Activated CD4-positive, alpha-beta T cell treated with anti-CD3 and anti-CD28 coated beads, Interleukin-2, amount 50 U/mL, for 48 hours (primary cell): Measurements from ENCODE around the gene HEPACAM.

Source experiments
- DNase-seq, 2 experiments: peaks; one replicate each; pipeline ENCODE4 v3.0.0-alpha.2; 2020

The HEPACAM gene

GRCh38 chr11:124942466-124943253 lies 6.8 kb upstream of the HEPACAM start:
- no peak for DNase-seq

GRCh38 chr11:124941703-124942102 lies 5.9 kb upstream of the HEPACAM start:
- no peak for DNase-seq

GRCh38 chr11:124938970-124939369 lies 3.1 kb upstream of the HEPACAM start:
- DNase-seq: no peak

GRCh38 chr11:124938206-124938765 lies 2.4 kb upstream of the HEPACAM start:
- no peak for DNase-seq

GRCh38 chr11:124937336-124937935 lies 1.6 kb upstream of the HEPACAM start:
- no peak for DNase-seq

GRCh38 chr11:124934862-124935547 lies 842 bp downstream of the HEPACAM start:
- DNase-seq: no peak

- DNase-seq: no peak
Measured at GRCh38 chr11:124930799-124931198, 5.0 kb downstream of the HEPACAM start.

GRCh38 chr11:124928942-124929665 lies 6.7 kb downstream of the HEPACAM start:
- no peak for DNase-seq

- no peak for DNase-seq
Measured at GRCh38 chr11:124923296-124923695, 12.6 kb downstream of the HEPACAM start.

GRCh38 chr11:124922831-124923230 lies 13.0 kb downstream of the HEPACAM start:
- no peak for DNase-seq

- DNase-seq: peak; percentile 73 to 78
Measured at GRCh38 chr11:124920870-124921609, 14.8 kb downstream of the HEPACAM start.

GRCh38 chr11:124920356-124920755 lies 15.5 kb downstream of the HEPACAM start:
- DNase-seq: no peak

GRCh38 chr11:124919898-124920297 lies 15.9 kb downstream of the HEPACAM start:
- DNase-seq: no peak

GRCh38 chr11:124918950-124919349 lies 16.9 kb downstream of the HEPACAM start, which contains the start of gene HEPN1:
TSS of gene HEPN1 (plus strand) at chr11:124919250.
- DNase-seq: no peak

- DNase-seq: no peak
Measured at GRCh38 chr11:124917115-124917637, 18.7 kb downstream of the HEPACAM start.

GRCh38 chr11:124916370-124916710 lies 19.5 kb downstream of the HEPACAM start:
- no peak for DNase-seq

- no peak for DNase-seq
Measured at GRCh38 chr11:124915541-124916369, 20.1 kb downstream of the HEPACAM start.

- no peak for DNase-seq
Measured at GRCh38 chr11:124902616-124903015, 33.2 kb downstream of the HEPACAM start.

GRCh38 chr11:124900464-124900863 lies 35.4 kb downstream of the HEPACAM start:
- no peak for DNase-seq

GRCh38 chr11:124899383-124900145 lies 36.3 kb downstream of the HEPACAM start:
- no peak for DNase-seq
